HEK293 (cell line): ENCODE data around the gene MN1.
"Not testable (repeated sequence)": the region's sequence is repeated elsewhere in the genome, so short reads cannot be mapped to it uniquely, and the experiment has no call there.

Experiments used
- CTCF ChIA-PET: fragments of 350-600 bp; formaldehyde crosslinking; extraction: SDS; loops from one replicate; lab custom pipeline; 2021; ENCODE audit warnings: antibody characterized with exemption; lab: Yijun Ruan, JAX
- POLR2A ChIA-PET: fragments of 300-600 bp; formaldehyde crosslinking; extraction: SDS; loops from one replicate; lab custom pipeline; 2020; ENCODE audit warnings: antibody characterized with exemption, inconsistent platforms; lab: Yijun Ruan, JAX
- H3K27ac ChIP-seq: fragments of 200-500 bp; sonication (Bioruptor generic); 2 replicates; pipeline ENCODE4 v1.5.1; 2014; ENCODE audit warnings: low read depth, low read length, control low read depth, inconsistent platforms; ENCODE audit errors: extremely low read depth
- H3K36me3 ChIP-seq, 2 experiments: fragments of 200-500 bp in 1 of 2; sonication (Bioruptor generic) in 1 of 2; 1 replicate in 1 of 2; 2 replicates in 1 of 2; pipeline ENCODE4 v1.5.1; 2014 to 2017; ENCODE audit warnings: inconsistent platforms in 2 of 2, low read length in 2 of 2; ENCODE audit not compliant: control insufficient read depth in 2 of 2, insufficient read depth in 1 of 2
- H3K4me1 ChIP-seq: fragments of 200-500 bp; sonication (Bioruptor generic); 2 replicates; pipeline ENCODE4 v1.5.1; 2014; ENCODE audit warnings: mild to moderate bottlenecking, low read length, inconsistent platforms; ENCODE audit not compliant: control insufficient read depth, insufficient read depth
- H3K4me3 ChIP-seq: 2 replicates; pipeline ENCODE4 v1.5.1; 2011; ENCODE audit warnings: low read depth, mild to moderate bottlenecking, control low read depth, low read length, moderate library complexity
- H3K9me3 ChIP-seq: fragments of 200-500 bp; sonication (Bioruptor generic); 2 replicates; pipeline ENCODE4 v1.5.1; 2014; ENCODE audit warnings: low read depth, low read length, inconsistent platforms; ENCODE audit not compliant: control insufficient read depth, insufficient read depth
- EGR2 ChIP-seq: fragments of 450-650 bp; formaldehyde crosslinking; IDR thresholded peaks from 2 replicates; pipeline ENCODE4 v1.5.1; 2016; ENCODE audit warnings: low read depth, missing biosample characterization, missing genetic modification characterization
- FEZF1 ChIP-seq: fragments of 450-650 bp; formaldehyde crosslinking; IDR thresholded peaks from 2 replicates; pipeline ENCODE4 v1.5.1; 2016; ENCODE audit warnings: missing biosample characterization, missing genetic modification characterization
- IKZF3 ChIP-seq: fragments of 450-650 bp; IDR thresholded peaks from 2 replicates; pipeline ENCODE4 v1.5.0; 2018; ENCODE audit warnings: missing biosample characterization, mild to moderate bottlenecking, missing genetic modification characterization, moderate library complexity
- MYNN ChIP-seq: fragments of 450-650 bp; formaldehyde crosslinking; IDR thresholded peaks from 2 replicates; pipeline ENCODE4 v1.5.1; 2016; ENCODE audit warnings: missing biosample characterization, missing genetic modification characterization, borderline replicate concordance
- SETDB1 ChIP-seq: IDR thresholded peaks from one replicate; pipeline ENCODE4 v1.6.1; 2017; ENCODE audit warnings: mild to moderate bottlenecking, low read length, moderate library complexity, mixed read lengths; ENCODE audit not compliant: insufficient read length
- SP3 ChIP-seq: fragments of 450-650 bp; formaldehyde crosslinking; IDR thresholded peaks from 2 replicates; pipeline ENCODE4 v1.5.1; 2016; ENCODE audit warnings: missing biosample characterization, missing genetic modification characterization
- ZFHX2 ChIP-seq: fragments of 450-650 bp; formaldehyde crosslinking; conservative IDR thresholded peaks from 2 replicates; pipeline ENCODE4 v1.5.1; 2016; ENCODE audit warnings: missing biosample characterization, missing genetic modification characterization
- ZFP3 ChIP-seq: fragments of 450-650 bp; formaldehyde crosslinking; IDR thresholded peaks from 2 replicates; pipeline ENCODE4 v1.5.1; 2016; ENCODE audit warnings: low read depth, missing biosample characterization, missing genetic modification characterization
- ZNF146 ChIP-seq: fragments of 450-650 bp; formaldehyde crosslinking; IDR thresholded peaks from 2 replicates; pipeline ENCODE4 v1.5.1; 2016; ENCODE audit warnings: missing biosample characterization, missing genetic modification characterization
- ZNF175 ChIP-seq: fragments of 450-650 bp; formaldehyde crosslinking; IDR thresholded peaks from 2 replicates; pipeline ENCODE4 v1.5.1; 2016; ENCODE audit warnings: missing biosample characterization, missing genetic modification characterization
- ZNF2 ChIP-seq: fragments of 450-650 bp; formaldehyde crosslinking; IDR thresholded peaks from 2 replicates; pipeline ENCODE4 v1.5.1; 2016; ENCODE audit warnings: missing biosample characterization, missing genetic modification characterization
- ZNF404 ChIP-seq: fragments of 450-650 bp; formaldehyde crosslinking; IDR thresholded peaks from 2 replicates; pipeline ENCODE4 v1.5.1; 2017; ENCODE audit warnings: missing biosample characterization, missing genetic modification characterization
- ZNF48 ChIP-seq: fragments of 450-650 bp; formaldehyde crosslinking; IDR thresholded peaks from 2 replicates; pipeline ENCODE4 v1.5.1; 2016; ENCODE audit warnings: missing biosample characterization, missing genetic modification characterization
- ZNF510 ChIP-seq: fragments of 450-650 bp; formaldehyde crosslinking; IDR thresholded peaks from 2 replicates; pipeline ENCODE4 v1.5.1; 2018; ENCODE audit warnings: mild to moderate bottlenecking, missing genetic modification characterization, missing biosample characterization; ENCODE audit not compliant: insufficient replicate concordance
- ZNF548 ChIP-seq: fragments of 450-650 bp; formaldehyde crosslinking; IDR thresholded peaks from 2 replicates; pipeline ENCODE4 v1.5.1; 2016; ENCODE audit warnings: missing biosample characterization, missing genetic modification characterization
- ZNF560 ChIP-seq: fragments of 450-650 bp; formaldehyde crosslinking; IDR thresholded peaks from 2 replicates; pipeline ENCODE4 v1.5.1; 2017; ENCODE audit warnings: missing biosample characterization, missing genetic modification characterization, borderline replicate concordance
- ZNF670 ChIP-seq: fragments of 450-650 bp; formaldehyde crosslinking; IDR thresholded peaks from 2 replicates; pipeline ENCODE4 v1.5.1; 2016; ENCODE audit warnings: missing biosample characterization, missing genetic modification characterization, low read depth
- ZSCAN23 ChIP-seq: fragments of 450-650 bp; formaldehyde crosslinking; IDR thresholded peaks from 2 replicates; pipeline ENCODE4 v1.5.1; 2016; ENCODE audit warnings: missing biosample characterization, missing genetic modification characterization
- ZSCAN30 ChIP-seq: fragments of 450-650 bp; IDR thresholded peaks from 2 replicates; pipeline ENCODE4 v1.5.1; 2018; ENCODE audit warnings: missing biosample characterization, mild to moderate bottlenecking, missing genetic modification characterization, moderate library complexity

The MN1 gene

DNA sequence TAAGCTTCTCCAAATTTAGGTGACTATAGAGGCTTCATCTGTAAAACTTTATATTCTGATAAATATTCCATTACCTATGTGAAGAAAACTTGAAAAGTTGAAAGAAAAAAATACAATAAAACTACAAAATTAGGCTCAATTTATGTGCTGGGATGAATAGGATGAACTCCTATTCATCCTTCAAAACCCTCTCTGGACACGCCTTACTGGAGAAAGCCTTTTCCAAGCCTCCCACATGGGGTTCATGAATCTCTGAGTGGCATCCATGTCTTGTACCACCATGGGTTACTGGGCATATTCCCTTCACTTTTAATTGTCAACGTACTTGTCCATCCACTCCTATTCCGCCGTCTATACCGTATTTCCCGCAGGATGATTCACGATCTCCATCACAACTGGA, 55.7 kb downstream of the MN1 start:
- no peak for TF ChIP-seq ZSCAN23
- peak; percentile 88 for TF ChIP-seq ZFP3 (tag by site-specific recombination)
- no peak for TF ChIP-seq SP3 (tag by site-specific recombination)
- no peak overlapping the region for H3K27ac ChIP-seq
- no peaks in the 10 kb centered on the region for H3K36me3 ChIP-seq
- POLR2A ChIA-PET, result no interaction called here
- H3K4me1 ChIP-seq, result peaks cover 19% of the 10 kb centered on the region
- no peak overlapping the region for H3K4me3 ChIP-seq
- CTCF ChIA-PET, result no interaction called here
- H3K9me3 ChIP-seq, result no peaks in the 10 kb centered on the region

DNA sequence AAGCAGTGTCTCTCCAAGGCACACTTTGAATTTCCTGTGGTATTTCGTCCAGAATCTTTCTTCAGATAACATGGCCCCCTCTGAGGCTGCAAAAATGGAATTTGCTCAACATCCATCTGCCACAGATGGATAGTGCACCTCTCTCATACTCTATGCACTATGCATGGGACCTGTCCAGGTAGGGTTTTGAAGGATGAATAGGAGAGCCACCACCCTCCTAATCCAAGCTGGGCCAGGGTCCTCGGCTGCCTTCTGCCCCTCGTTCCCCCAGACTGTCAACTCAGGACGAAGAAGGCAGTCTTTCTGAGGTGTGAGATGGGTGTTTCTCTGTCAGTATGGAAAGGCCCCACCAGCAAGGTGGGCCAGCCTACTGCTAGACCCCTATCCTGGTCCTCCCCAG, 56.4 kb downstream of the MN1 start:
- Histone ChIP-seq H3K9me3 (no peaks in the 10 kb centered on the region), H3K36me3 (no peaks in the 10 kb centered on the region), H3K27ac (no peak overlapping the region), H3K4me3 (no peak overlapping the region), H3K4me1 (peaks cover 19% of the 10 kb centered on the region)
- ChIA-PET CTCF (no interaction called here), POLR2A (no interaction called here)
- TF ChIP-seq ZFP3 (tag by site-specific recombination) (peak; percentile 61), FEZF1 (tag by site-specific recombination) (no peak), MYNN (tag by site-specific recombination) (no peak)

DNA sequence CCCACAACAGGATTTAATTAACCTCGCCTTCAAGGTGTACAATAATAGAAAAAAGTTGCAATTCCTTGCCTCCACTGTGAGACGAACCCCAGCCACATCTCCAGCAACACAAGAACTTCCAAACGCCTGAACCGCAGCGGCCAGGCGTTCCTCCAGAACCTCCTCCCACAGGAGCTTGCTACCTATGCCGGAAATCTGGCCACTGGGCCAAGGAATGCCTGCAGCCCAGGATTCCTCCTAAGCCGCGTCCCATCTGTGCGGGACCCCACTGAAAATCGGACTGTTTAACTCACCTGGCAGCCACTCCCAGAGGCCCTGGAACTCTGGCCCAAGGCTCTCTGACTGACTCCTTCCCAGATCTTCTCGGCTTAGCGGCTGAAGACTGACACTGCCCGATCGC, 57.5 kb downstream of the MN1 start:
- H3K4me1 ChIP-seq, CTCF ChIA-PET, POLR2A ChIA-PET, H3K36me3 ChIP-seq, H3K9me3 ChIP-seq, H3K27ac ChIP-seq, H3K4me3 ChIP-seq: not testable (repeated sequence)

DNA sequence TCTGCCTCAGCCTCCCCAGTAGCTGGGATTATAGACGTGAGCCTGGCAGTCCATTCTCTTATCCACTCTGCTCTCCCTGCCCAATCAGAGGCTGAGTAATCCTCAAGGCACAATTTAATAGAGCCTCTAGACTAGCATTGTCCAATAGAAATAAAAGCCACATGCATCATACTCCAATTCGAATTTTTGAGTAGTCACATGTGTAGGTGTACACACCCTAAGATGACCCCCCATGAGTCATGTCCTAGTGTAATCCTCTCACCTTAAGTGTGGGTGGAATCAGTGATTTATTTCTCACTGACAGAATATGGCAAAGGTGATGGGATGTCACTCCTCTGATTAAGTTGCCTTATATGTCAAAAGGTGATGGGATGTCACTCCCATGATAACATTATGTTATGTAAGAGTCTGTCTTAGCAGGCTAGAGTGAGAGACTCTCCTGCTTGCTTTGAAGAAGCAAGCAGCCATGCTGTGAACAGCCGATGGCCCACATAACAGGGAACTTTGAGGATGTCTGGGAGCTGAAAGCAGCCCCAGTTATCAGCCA, 61.3 kb downstream of the MN1 start:
- 0 out of 2 replicates have a peak, but pooled peaks have one; percentile 19 for TF ChIP-seq ZFHX2 (tag by site-specific recombination)
- peak; percentile 42; the same call in 1 of the 2 replicates for TF ChIP-seq EGR2 (tag by site-specific recombination)
- no peak for TF ChIP-seq ZSCAN30 (tag by site-specific recombination)
- no peaks in the 10 kb centered on the region for H3K4me1 ChIP-seq
- POLR2A ChIA-PET, result no interaction called here
- no peaks in the 10 kb centered on the region for H3K36me3 ChIP-seq
- no peaks in the 10 kb centered on the region; the same call in 1 of the 2 replicates for H3K9me3 ChIP-seq
- CTCF ChIA-PET, result interaction anchor here (0.6 to 0.7 kb wide), 2 partner anchors 8 to 12 kb away, joined by 3 to 4 read pairs; no protein-coding TSS in a partner anchor
- no peak overlapping the region for H3K4me3 ChIP-seq
- H3K27ac ChIP-seq, result no peak overlapping the region

DNA sequence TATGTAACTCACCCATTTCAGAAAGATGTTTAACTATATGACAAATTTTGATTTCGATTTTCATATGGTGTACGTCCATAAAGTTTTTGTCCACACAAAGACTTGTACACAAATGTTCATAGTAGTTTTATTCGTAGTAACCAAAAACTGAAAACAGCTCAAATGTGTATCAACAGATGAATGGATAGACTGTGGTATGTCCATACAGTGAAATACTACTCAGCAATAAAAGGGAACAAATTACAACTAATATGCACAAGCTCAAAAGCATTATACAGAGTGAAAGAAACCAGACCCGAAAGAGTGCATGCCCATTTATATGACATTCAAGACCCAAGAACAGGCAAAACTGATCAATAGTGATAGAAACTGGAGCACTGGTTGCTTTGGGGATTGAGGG, 64.0 kb downstream of the MN1 start:
- TF ChIP-seq SETDB1 (peak; percentile 16), ZNF146 (tag by site-specific recombination) (peak; percentile 65; the same call in 1 of the 2 replicates), ZNF2 (tag by site-specific recombination) (no peak)
- Histone ChIP-seq H3K4me1 (no peaks in the 10 kb centered on the region), H3K27ac (no peak overlapping the region), H3K9me3 (no peaks in the 10 kb centered on the region; the same call in 1 of the 2 replicates), H3K4me3 (no peak overlapping the region), H3K36me3 (no peaks in the 10 kb centered on the region)
- CTCF ChIA-PET, result interaction anchor here (1.0 kb wide), 1 partner anchor 13 kb away, joined by 3 read pairs; no protein-coding TSS in a partner anchor
- POLR2A ChIA-PET, result no interaction called here

DNA sequence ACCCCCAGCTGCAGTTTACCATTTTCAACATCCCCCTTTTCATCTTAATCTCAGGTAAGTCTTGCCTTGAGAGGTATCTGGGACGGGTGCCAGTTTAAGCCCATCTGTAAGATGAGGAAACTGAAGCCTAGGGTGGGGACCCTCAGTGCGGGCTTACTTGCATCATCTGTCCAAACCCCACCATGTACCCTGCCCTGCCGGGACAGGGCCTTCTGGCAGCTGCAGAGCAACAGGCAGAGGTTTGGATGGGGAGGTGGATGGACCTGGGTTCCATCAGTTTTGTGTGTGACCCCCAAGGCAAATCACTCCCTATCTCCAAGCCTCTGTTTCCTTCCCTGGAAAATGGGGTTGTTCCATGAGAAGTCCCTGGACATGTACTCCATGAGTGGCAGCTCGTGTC, 67.5 kb downstream of the MN1 start:
- Histone ChIP-seq H3K9me3 (no peaks in the 10 kb centered on the region; the same call in 1 of the 2 replicates), H3K36me3 (no peaks in the 10 kb centered on the region), H3K4me3 (no peak overlapping the region), H3K4me1 (no peaks in the 10 kb centered on the region), H3K27ac (no peak overlapping the region)
- CTCF ChIA-PET, result interaction anchor here (1.0 to 1.6 kb wide), 4 partner anchors 11 to 69 kb away, joined by 3 to 6 read pairs (median 4); no protein-coding TSS in a partner anchor
- POLR2A ChIA-PET, result no interaction called here
- TF ChIP-seq ZNF404 (tag by site-specific recombination), result no peak
- no peak for TF ChIP-seq ZNF48 (tag by site-specific recombination)
- no peak for TF ChIP-seq ZNF560
- no peak for TF ChIP-seq ZNF548 (tag by site-specific recombination)
- no peak for TF ChIP-seq IKZF3
- no peak for TF ChIP-seq EGR2 (tag by site-specific recombination)
- TF ChIP-seq ZNF510, result no peak
- TF ChIP-seq ZNF670, result no peak
- TF ChIP-seq ZNF175 (tag by site-specific recombination), result no peak
